GM12892 (cell line): ENCODE measurements around the gene PSIP1.

Experiments
- POLR2A ChIP-seq: IDR thresholded peaks from 2 replicates; pipeline ENCODE4 v1.6.1; 2011; ENCODE audit warnings: low read depth, low read length, control low read depth
- POLR2AphosphoS5 ChIP-seq: IDR thresholded peaks from 2 replicates; pipeline ENCODE4 v1.6.1; 2011; ENCODE audit warnings: low read depth, low read length, control low read depth
- TAF1 ChIP-seq: IDR thresholded peaks from 2 replicates; pipeline ENCODE4 v1.6.1; 2011; ENCODE audit warnings: low read depth, mild to moderate bottlenecking, control low read depth, low read length, borderline replicate concordance

DNA sequence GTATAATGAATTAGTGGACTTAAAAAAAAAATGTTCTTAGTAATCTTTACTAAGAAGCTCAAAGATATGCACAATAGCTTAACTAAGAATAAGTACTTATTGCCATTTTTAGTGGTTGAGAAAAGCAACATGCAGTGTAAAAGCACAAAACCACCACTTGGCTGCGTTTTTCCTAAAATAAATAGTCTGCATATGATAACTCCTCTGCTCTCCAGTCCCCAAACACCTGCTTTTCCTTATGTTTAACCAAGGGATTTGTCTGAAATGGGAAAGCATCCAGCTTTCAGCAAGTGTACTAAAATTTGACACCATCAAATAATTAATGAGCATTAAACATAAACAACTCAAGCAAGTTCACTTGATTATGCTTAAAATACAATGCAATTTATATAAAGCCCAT, 41.4 kb downstream of the PSIP1 start:
- no peak for TF ChIP-seq POLR2A
- no peak for TF ChIP-seq TAF1
- TF ChIP-seq POLR2AphosphoS5: no peak
